Loucy (cell line): ENCODE measurements around the gene MAML2.

Experiments used
- H2AFZ ChIP-seq: fragments of 200-600 bp; sonication (generic); 2 replicates; pipeline ENCODE4 v1.6.0; 2016; ENCODE audit warnings: antibody characterized with exemption, mild to moderate bottlenecking, low read length, moderate library complexity
- H3F3A ChIP-seq: fragments of 200-600 bp; 2 replicates; pipeline ENCODE4 v1.6.0; 2016; ENCODE audit warnings: antibody characterized with exemption, low read depth, mild to moderate bottlenecking
- H3K27me3 ChIP-seq: fragments of 200-600 bp; sonication (generic); 2 replicates; pipeline ENCODE4 v1.6.1; 2014; ENCODE audit warnings: low read length, mild to moderate bottlenecking; ENCODE audit not compliant: insufficient read depth, poor library complexity, severe bottlenecking
- H3K36me3 ChIP-seq: fragments of 200-600 bp; sonication (generic); 2 replicates; pipeline ENCODE4 v1.6.1; 2016; ENCODE audit warnings: low read length; ENCODE audit not compliant: insufficient read depth
- H3K4me1 ChIP-seq: fragments of 200-600 bp; sonication (generic); 2 replicates; pipeline ENCODE4 v1.5.1; 2014; ENCODE audit warnings: low read length, mild to moderate bottlenecking; ENCODE audit not compliant: insufficient read depth, poor library complexity, severe bottlenecking
- H3K4me2 ChIP-seq: fragments of 200-600 bp; sonication (generic); 2 replicates; pipeline ENCODE4 v1.6.0; 2014; ENCODE audit warnings: antibody characterized with exemption, low read length, low read depth, mild to moderate bottlenecking; ENCODE audit not compliant: poor library complexity, severe bottlenecking
- H3K4me3 ChIP-seq: fragments of 200-600 bp; sonication (generic); 2 replicates; pipeline ENCODE4 v1.5.1; 2014; ENCODE audit warnings: low read length, mild to moderate bottlenecking, mixed read lengths; ENCODE audit not compliant: poor library complexity, severe bottlenecking
- H3K79me2 ChIP-seq: fragments of 200-600 bp; sonication (generic); 2 replicates; pipeline ENCODE4 v1.6.1; 2014; ENCODE audit warnings: low read length; ENCODE audit not compliant: insufficient read depth
- H3K9ac ChIP-seq: fragments of 200-600 bp; sonication (generic); 2 replicates; pipeline ENCODE4 v1.6.0; 2014; ENCODE audit warnings: mild to moderate bottlenecking, low read depth, low read length, moderate library complexity; ENCODE audit not compliant: poor library complexity, severe bottlenecking
- H3K9me2 ChIP-seq: fragments of 200-600 bp; sonication (generic); replicated peaks from 2 replicates; pipeline ENCODE4 v1.6.1; 2016; ENCODE audit warnings: low read depth, low read length, mixed read lengths
- H3K9me3 ChIP-seq: fragments of 200-600 bp; sonication (generic); 2 replicates; pipeline ENCODE4 v1.6.1; 2014; ENCODE audit warnings: mild to moderate bottlenecking, antibody characterized with exemption, low read length, low read depth; ENCODE audit not compliant: insufficient read depth
- H4K20me1 ChIP-seq: fragments of 200-600 bp; sonication (generic); 2 replicates; pipeline ENCODE4 v1.6.0; 2014; ENCODE audit warnings: antibody characterized with exemption, low read length, mild to moderate bottlenecking; ENCODE audit not compliant: insufficient read depth, poor library complexity, severe bottlenecking
- CTCF ChIP-seq: fragments of 200-600 bp; sonication (generic); conservative IDR thresholded peaks from 2 replicates; pipeline ENCODE4 v1.5.1; 2014; ENCODE audit warnings: mild to moderate bottlenecking, antibody characterized with exemption, low read length
- EZH2phosphoT487 ChIP-seq: fragments of 200-600 bp; IDR thresholded peaks from 2 replicates; pipeline ENCODE4 v1.6.1; 2018; ENCODE audit warnings: antibody characterized with exemption, mild to moderate bottlenecking, moderate library complexity, borderline replicate concordance

Gene MAML2

GRCh38 chr11:95933594-95933993 is 409.4 kb downstream of the MAML2 start:
- TF ChIP-seq CTCF (no peak), EZH2phosphoT487 (no peak)

GRCh38 chr11:95931916-95932315 is 411.1 kb downstream of the MAML2 start:
- Histone ChIP-seq H3K4me3 (no peak overlapping the region), H3K27me3 (no peaks in the 10 kb centered on the region), H3F3A (no peaks in the 10 kb centered on the region), H3K79me2 (no peaks in the 10 kb centered on the region), H3K4me1 (no peaks in the 10 kb centered on the region), H3K36me3 (no peaks in the 10 kb centered on the region), H4K20me1 (no peaks in the 10 kb centered on the region), H2AFZ (no peak overlapping the region), H3K4me2 (no peak overlapping the region), H3K9me3 (peaks cover 3% of the 10 kb centered on the region; the same call in 1 of the 2 replicates), H3K9me2 (no peaks in the 10 kb centered on the region), H3K9ac (no peak overlapping the region)
- no peak for TF ChIP-seq CTCF
- TF ChIP-seq EZH2phosphoT487: no peak

More at GRCh38 chr11:95933594-95933993, 409.4 kb downstream of the MAML2 start:
- Histone ChIP-seq H3K27me3 (no peaks in the 10 kb centered on the region), H3K9me3 (peaks cover 3% of the 10 kb centered on the region; the same call in 1 of the 2 replicates), H3K4me1 (no peaks in the 10 kb centered on the region), H3K4me2 (no peak overlapping the region), H2AFZ (no peak overlapping the region), H3K4me3 (no peak overlapping the region), H4K20me1 (no peaks in the 10 kb centered on the region), H3K9me2 (no peaks in the 10 kb centered on the region), H3F3A (no peaks in the 10 kb centered on the region), H3K9ac (no peak overlapping the region), H3K79me2 (no peaks in the 10 kb centered on the region), H3K36me3 (no peaks in the 10 kb centered on the region)

- H3K4me2 ChIP-seq: no peak overlapping the region
- no peaks in the 10 kb centered on the region for H3K36me3 ChIP-seq
- no peak overlapping the region for H3K4me3 ChIP-seq
- no peaks in the 10 kb centered on the region for H3K9me2 ChIP-seq
- H3K9ac ChIP-seq: no peak overlapping the region
- no peaks in the 10 kb centered on the region for H3K79me2 ChIP-seq
- no peaks in the 10 kb centered on the region for H4K20me1 ChIP-seq
- peaks cover 3% of the 10 kb centered on the region; the same call in 1 of the 2 replicates for H3K9me3 ChIP-seq
- H2AFZ ChIP-seq: no peak overlapping the region
- TF ChIP-seq CTCF (no peak), EZH2phosphoT487 (no peak)
- H3F3A ChIP-seq: no peaks in the 10 kb centered on the region
- H3K4me1 ChIP-seq: no peaks in the 10 kb centered on the region
- no peaks in the 10 kb centered on the region for H3K27me3 ChIP-seq
Measured at GRCh38 chr11:95930948-95931347, 412.0 kb downstream of the MAML2 start.
